ENCODE data around the gene DKK2. TPM values are rescaled to one million over a fixed set of nuclear protein-coding genes. Genes with fewer than 3 reads are reported as not detected.

Gene DKK2
- total and polyA plus RNA-seq, 5 donors: 0.91 to 4.0 (median 2.7) TPM

- DNase-seq (no peak), ATAC-seq (no peak)
- Histone ChIP-seq H3K4me1 (ENCODE audit: control insufficient read depth, insufficient read depth, low read length) (no peaks in the 10 kb centered on the region), H3K4me3 (ENCODE audit: low read length) (no peak overlapping the region), H3K9me3 (ENCODE audit: control insufficient read depth, low read length) (no peaks in the 10 kb centered on the region), H3K27ac (ENCODE audit: low read length) (no peak overlapping the region), H3K27me3 (ENCODE audit: control insufficient read depth, insufficient read depth) (no peaks in the 10 kb centered on the region)
- WGBS: 52% methylated on average over 2 of the region's 2 CpGs
- intact Hi-C loops (cut with DNase I): no loop called here
These were observed 128.9 kb downstream of the DKK2 start for GRCh38 chr4:106907216-106907615.

- intact Hi-C loops (cut with DNase I): no loop called here
- H3K9me3 ChIP-seq (ENCODE audit: control insufficient read depth, low read length): no peaks in the 10 kb centered on the region
- no peak overlapping the region for H3K4me3 ChIP-seq (ENCODE audit: low read length)
- DNase-seq (no peak), ATAC-seq (no peak)
- H3K27me3 ChIP-seq (ENCODE audit: control insufficient read depth, insufficient read depth): no peaks in the 10 kb centered on the region
- H3K4me1 ChIP-seq (ENCODE audit: control insufficient read depth, insufficient read depth, low read length): no peaks in the 10 kb centered on the region
- WGBS: 55% methylated on average over 1 of the region's 1 CpG
- no peak overlapping the region for H3K27ac ChIP-seq (ENCODE audit: low read length)
These were observed 129.4 kb downstream of the DKK2 start for GRCh38 chr4:106906728-106907127.

GRCh38 chr4:106898621-106899230 lies 137.4 kb downstream of the DKK2 start:
- Histone ChIP-seq H3K4me3 (ENCODE audit: low read length) (no peak overlapping the region), H3K27me3 (ENCODE audit: control insufficient read depth, insufficient read depth) (no peaks in the 10 kb centered on the region), H3K27ac (ENCODE audit: low read length) (no peak overlapping the region), H3K4me1 (ENCODE audit: control insufficient read depth, insufficient read depth, low read length) (no peaks in the 10 kb centered on the region), H3K9me3 (ENCODE audit: control insufficient read depth, low read length) (no peaks in the 10 kb centered on the region)
- no peak for ATAC-seq
- no peak for DNase-seq
- intact Hi-C loops (cut with DNase I): no loop called here
- WGBS: 36% methylated on average over 4 of the region's 4 CpGs

- Histone ChIP-seq H3K4me1 (ENCODE audit: control insufficient read depth, insufficient read depth, low read length) (no peaks in the 10 kb centered on the region), H3K27me3 (ENCODE audit: control insufficient read depth, insufficient read depth) (no peaks in the 10 kb centered on the region), H3K27ac (ENCODE audit: low read length) (no peak overlapping the region), H3K9me3 (ENCODE audit: control insufficient read depth, low read length) (no peaks in the 10 kb centered on the region), H3K4me3 (ENCODE audit: low read length) (no peak overlapping the region)
- no peak for ATAC-seq
- intact Hi-C loops (cut with DNase I): no loop called here
- WGBS: 49% methylated on average over 3 of the region's 3 CpGs
- DNase-seq: peak in 2 of 3 donors; percentile 28 to 32
These were observed 142.2 kb downstream of the DKK2 start for GRCh38 chr4:106893903-106894302.

GRCh38 chr4:106893395-106893881 lies 142.7 kb downstream of the DKK2 start:
- intact Hi-C loops (cut with DNase I): no loop called here

GRCh38 chr4:106892786-106893185 lies 143.3 kb downstream of the DKK2 start:
- no peaks in the 10 kb centered on the region for H3K27me3 ChIP-seq (ENCODE audit: control insufficient read depth, insufficient read depth)
- 91% methylated on average over 6 of the region's 6 CpGs for WGBS
- DNase-seq: peak in 1 of 3 donors; percentile 27
- ATAC-seq: no peak
- intact Hi-C loops (cut with DNase I): no loop called here
- no peaks in the 10 kb centered on the region for H3K9me3 ChIP-seq (ENCODE audit: control insufficient read depth, low read length)
- no peaks in the 10 kb centered on the region for H3K4me1 ChIP-seq (ENCODE audit: control insufficient read depth, insufficient read depth, low read length)
- no peak overlapping the region for H3K27ac ChIP-seq (ENCODE audit: low read length)
- no peak overlapping the region for H3K4me3 ChIP-seq (ENCODE audit: low read length)

More at GRCh38 chr4:106893395-106893881, 142.7 kb downstream of the DKK2 start:
- ATAC-seq (no peak), DNase-seq (no peak)
- Histone ChIP-seq H3K9me3 (ENCODE audit: control insufficient read depth, low read length) (no peaks in the 10 kb centered on the region), H3K4me3 (ENCODE audit: low read length) (no peak overlapping the region), H3K27ac (ENCODE audit: low read length) (no peak overlapping the region), H3K4me1 (ENCODE audit: control insufficient read depth, insufficient read depth, low read length) (no peaks in the 10 kb centered on the region), H3K27me3 (ENCODE audit: control insufficient read depth, insufficient read depth) (no peaks in the 10 kb centered on the region)
- WGBS: 84% methylated on average over 8 of the region's 8 CpGs

GRCh38 chr4:106875340-106875739 lies 160.8 kb downstream of the DKK2 start:
- DNase-seq (peak in 1 of 3 donors; percentile 22), ATAC-seq (no peak)
- Histone ChIP-seq H3K9me3 (ENCODE audit: control insufficient read depth, low read length) (no peaks in the 10 kb centered on the region), H3K4me1 (ENCODE audit: control insufficient read depth, insufficient read depth, low read length) (no peaks in the 10 kb centered on the region), H3K27me3 (ENCODE audit: control insufficient read depth, insufficient read depth) (no peaks in the 10 kb centered on the region), H3K4me3 (ENCODE audit: low read length) (no peak overlapping the region), H3K27ac (ENCODE audit: low read length) (no peak overlapping the region)
- intact Hi-C loops (cut with DNase I): no loop called here
- WGBS: 71% methylated on average over 7 of the region's 7 CpGs
